Measurements from ENCODE around the gene CEMIP.
A peak's percentile ranks its signal among the peaks of the same experiment; 100 is the strongest.

Gene CEMIP

GRCh38 chr15:80992441-80992840, 213.3 kb downstream of the CEMIP start:
- Histone ChIP-seq H3K27me3 (ENCODE audit: insufficient read depth, poor library complexity, severe bottlenecking) (no peaks in the 10 kb centered on the region), H3K4me3 (replicated peaks; ENCODE audit: insufficient read depth, low read length) (no peak overlapping the region), H3K27ac (replicated peaks) (no peak overlapping the region)
- no peak for DNase-seq (ENCODE audit: low read depth in 1 of 2, low spot score in 1 of 2)
- TF ChIP-seq, protein P1, sequence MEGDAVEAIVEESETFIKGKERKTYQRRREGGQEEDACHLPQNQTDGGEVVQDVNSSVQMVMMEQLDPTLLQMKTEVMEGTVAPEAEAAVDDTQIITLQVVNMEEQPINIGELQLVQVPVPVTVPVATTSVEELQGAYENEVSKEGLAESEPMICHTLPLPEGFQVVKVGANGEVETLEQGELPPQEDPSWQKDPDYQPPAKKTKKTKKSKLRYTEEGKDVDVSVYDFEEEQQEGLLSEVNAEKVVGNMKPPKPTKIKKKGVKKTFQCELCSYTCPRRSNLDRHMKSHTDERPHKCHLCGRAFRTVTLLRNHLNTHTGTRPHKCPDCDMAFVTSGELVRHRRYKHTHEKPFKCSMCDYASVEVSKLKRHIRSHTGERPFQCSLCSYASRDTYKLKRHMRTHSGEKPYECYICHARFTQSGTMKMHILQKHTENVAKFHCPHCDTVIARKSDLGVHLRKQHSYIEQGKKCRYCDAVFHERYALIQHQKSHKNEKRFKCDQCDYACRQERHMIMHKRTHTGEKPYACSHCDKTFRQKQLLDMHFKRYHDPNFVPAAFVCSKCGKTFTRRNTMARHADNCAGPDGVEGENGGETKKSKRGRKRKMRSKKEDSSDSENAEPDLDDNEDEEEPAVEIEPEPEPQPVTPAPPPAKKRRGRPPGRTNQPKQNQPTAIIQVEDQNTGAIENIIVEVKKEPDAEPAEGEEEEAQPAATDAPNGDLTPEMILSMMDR (IDR thresholded peaks at IDR 0.05; ENCODE audit: insufficient read depth, low read length) = no peak
- TF ChIP-seq REST (IDR thresholded peaks at IDR 0.05; ENCODE audit: insufficient replicate concordance, low read depth) = no peak
- TF ChIP-seq GABPA (IDR thresholded peaks at IDR 0.05; ENCODE audit: low read depth) = no peak
- TF ChIP-seq POLR2AphosphoS5 (IDR thresholded peaks at IDR 0.05; ENCODE audit: low read depth) = no peak
- TF ChIP-seq SPI1 (IDR thresholded peaks at IDR 0.05; ENCODE audit: borderline replicate concordance, low read depth) = no peak

DNA sequence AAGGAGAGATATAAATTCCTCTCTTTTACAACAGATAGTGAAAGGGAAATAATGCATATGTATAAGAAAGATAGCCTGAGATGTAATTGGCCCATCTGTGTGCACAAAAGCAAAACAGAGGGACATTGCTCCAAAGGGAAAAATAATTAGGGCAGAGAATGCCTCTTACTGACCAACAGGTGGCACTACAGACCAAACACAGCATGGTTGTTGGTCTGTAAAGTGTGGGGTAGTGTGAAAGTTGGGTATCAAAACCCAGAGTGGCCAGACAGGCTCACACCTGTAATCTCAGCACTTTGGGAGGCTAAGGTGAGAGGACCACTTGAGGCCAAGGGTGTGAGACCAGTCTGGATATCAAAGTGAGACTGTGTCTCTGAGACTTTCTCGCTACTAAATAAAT, 217.1 kb downstream of the CEMIP start:
- TF ChIP-seq, protein P1 (IDR thresholded peaks at IDR 0.05; ENCODE audit: insufficient read depth, low read length) = peak; percentile 37
- TF ChIP-seq POLR2AphosphoS5 (IDR thresholded peaks at IDR 0.05; ENCODE audit: low read depth) (no peak), GABPA (IDR thresholded peaks at IDR 0.05; ENCODE audit: low read depth) (no peak)
- Histone ChIP-seq H3K4me3 (replicated peaks; ENCODE audit: insufficient read depth, low read length) (no peak overlapping the region), H3K27me3 (ENCODE audit: insufficient read depth, poor library complexity, severe bottlenecking) (no peaks in the 10 kb centered on the region), H3K27ac (replicated peaks) (no peak overlapping the region)
- peak in 1 of 2 experiments; percentile 23 for DNase-seq (ENCODE audit: low read depth in 1 of 2, low spot score in 1 of 2)

DNA sequence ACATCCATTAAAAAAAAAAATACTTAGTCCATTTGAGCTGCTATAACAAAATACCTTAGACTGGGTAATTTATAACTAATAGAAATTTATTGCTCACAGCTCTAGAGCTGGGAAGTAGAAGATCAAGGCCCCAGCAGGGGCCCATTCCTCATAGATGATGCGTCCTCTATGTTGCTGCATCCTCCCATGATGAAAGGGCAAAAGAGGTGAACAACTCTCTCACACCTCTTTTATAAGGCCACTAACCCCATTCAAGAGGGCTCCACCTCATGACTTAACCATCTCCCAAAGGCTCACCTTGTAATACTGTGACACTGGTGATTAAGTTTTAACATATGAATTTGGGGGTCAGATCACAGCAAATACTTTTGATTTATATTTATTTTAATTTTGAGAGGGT, 218.5 kb downstream of the CEMIP start:
- no peak overlapping the region for H3K4me3 ChIP-seq (replicated peaks; ENCODE audit: insufficient read depth, low read length)
- H3K27me3 ChIP-seq (ENCODE audit: insufficient read depth, poor library complexity, severe bottlenecking) = no peaks in the 10 kb centered on the region
- no peak for DNase-seq (ENCODE audit: low read depth in 1 of 2, low spot score in 1 of 2)
- no peak overlapping the region for H3K27ac ChIP-seq (replicated peaks)
- TF ChIP-seq REST (IDR thresholded peaks at IDR 0.05; ENCODE audit: insufficient replicate concordance, low read depth) (no peak), SPI1 (IDR thresholded peaks at IDR 0.05; ENCODE audit: borderline replicate concordance, low read depth) (no peak), POLR2AphosphoS5 (IDR thresholded peaks at IDR 0.05; ENCODE audit: low read depth) (no peak), GABPA (IDR thresholded peaks at IDR 0.05; ENCODE audit: low read depth) (no peak)
- TF ChIP-seq, protein P1 (IDR thresholded peaks at IDR 0.05; ENCODE audit: insufficient read depth, low read length) = no peak

GRCh38 chr15:80998251-80998650, 219.1 kb downstream of the CEMIP start:
- no peaks in the 10 kb centered on the region for H3K27me3 ChIP-seq (ENCODE audit: insufficient read depth, poor library complexity, severe bottlenecking)
- no peak for DNase-seq (ENCODE audit: low read depth in 1 of 2, low spot score in 1 of 2)
- H3K27ac ChIP-seq (replicated peaks) = no peak overlapping the region
- TF ChIP-seq REST (IDR thresholded peaks at IDR 0.05; ENCODE audit: insufficient replicate concordance, low read depth) (no peak), SPI1 (IDR thresholded peaks at IDR 0.05; ENCODE audit: borderline replicate concordance, low read depth) (no peak), GABPA (IDR thresholded peaks at IDR 0.05; ENCODE audit: low read depth) (no peak), POLR2AphosphoS5 (IDR thresholded peaks at IDR 0.05; ENCODE audit: low read depth) (no peak)
- TF ChIP-seq, protein P1 (IDR thresholded peaks at IDR 0.05; ENCODE audit: insufficient read depth, low read length) = no peak
- H3K4me3 ChIP-seq (replicated peaks; ENCODE audit: insufficient read depth, low read length) = no peak overlapping the region

Data from HL-60 (cell line).